BE2C (cell line): Measurements from ENCODE around the gene OR51Q1.

Experiments used
- DNase-seq: peaks from one replicate; pipeline ENCODE4 v3.0.0-alpha.2; 2020
- H3K27me3 ChIP-seq: fragments of 250-450 bp; sonication (Bioruptor Pico); 2 replicates; pipeline ENCODE4 v1.5.1; 2020; ENCODE audit warnings: mild to moderate bottlenecking
- H3K36me3 ChIP-seq: fragments of 250-450 bp; sonication (Bioruptor Pico); 2 replicates; pipeline ENCODE4 v1.5.1; 2020; ENCODE audit warnings: mild to moderate bottlenecking
- H3K4me1 ChIP-seq: fragments of 250-450 bp; sonication (Bioruptor Pico); 2 replicates; pipeline ENCODE4 v1.5.1; 2020
- H3K4me3 ChIP-seq: 2 replicates; pipeline ENCODE4 v1.5.1; 2011; ENCODE audit warnings: low read depth, low read length
- H3K9me3 ChIP-seq: fragments of 250-450 bp; sonication (Bioruptor Pico); 2 replicates; pipeline ENCODE4 v1.5.1; 2020
- TF ChIP-seq, protein P1 (sequence below): IDR thresholded peaks from 2 replicates; pipeline ENCODE4 v1.5.1; 2012; ENCODE audit warnings: mild to moderate bottlenecking, low read depth, low read length

The OR51Q1 gene

DNA sequence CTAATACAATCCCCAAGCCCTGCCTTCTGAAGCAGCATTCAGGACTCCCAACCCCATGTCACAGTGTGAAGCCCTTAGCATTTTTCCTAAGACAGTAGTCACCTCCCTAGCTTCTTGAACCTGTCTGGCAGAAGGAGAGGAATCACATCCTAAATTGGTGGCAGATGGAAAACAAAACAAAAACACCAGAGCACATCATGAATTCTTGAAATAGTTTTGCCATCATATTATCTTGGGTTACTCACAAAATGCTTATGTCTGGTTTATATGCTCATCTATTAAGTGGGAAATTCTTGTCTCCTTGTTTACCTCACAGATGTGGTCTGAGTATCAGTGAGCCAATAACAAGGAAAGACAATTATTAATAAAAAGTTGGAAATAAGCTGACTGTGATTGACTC, 23.0 kb upstream of the OR51Q1 start:
- no peaks in the 10 kb centered on the region for H3K36me3 ChIP-seq
- DNase-seq = no peak

DNA sequence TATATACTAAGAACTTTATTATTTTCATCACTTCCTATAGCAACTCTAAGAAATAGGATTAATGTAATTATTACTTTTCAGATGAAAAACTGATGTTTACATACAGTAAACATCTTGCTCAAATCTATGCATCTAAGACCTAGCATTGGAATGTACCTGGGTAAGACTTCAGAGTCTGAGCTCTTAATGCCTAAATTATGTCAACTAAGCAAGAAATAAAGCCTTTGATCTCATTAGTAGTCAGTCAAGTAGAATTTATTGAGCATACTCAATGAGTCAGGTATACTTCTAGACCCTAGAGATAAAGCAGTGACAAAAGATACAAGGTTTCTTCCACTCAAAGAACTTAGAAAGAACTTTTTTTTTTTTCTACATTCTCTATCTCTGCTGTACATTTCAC, 16.7 kb upstream of the OR51Q1 start:
- Histone ChIP-seq H3K27me3 (no peaks in the 10 kb centered on the region), H3K36me3 (no peaks in the 10 kb centered on the region), H3K9me3 (no peaks in the 10 kb centered on the region), H3K4me1 (no peaks in the 10 kb centered on the region), H3K4me3 (no peak overlapping the region)
- TF ChIP-seq, protein P1, sequence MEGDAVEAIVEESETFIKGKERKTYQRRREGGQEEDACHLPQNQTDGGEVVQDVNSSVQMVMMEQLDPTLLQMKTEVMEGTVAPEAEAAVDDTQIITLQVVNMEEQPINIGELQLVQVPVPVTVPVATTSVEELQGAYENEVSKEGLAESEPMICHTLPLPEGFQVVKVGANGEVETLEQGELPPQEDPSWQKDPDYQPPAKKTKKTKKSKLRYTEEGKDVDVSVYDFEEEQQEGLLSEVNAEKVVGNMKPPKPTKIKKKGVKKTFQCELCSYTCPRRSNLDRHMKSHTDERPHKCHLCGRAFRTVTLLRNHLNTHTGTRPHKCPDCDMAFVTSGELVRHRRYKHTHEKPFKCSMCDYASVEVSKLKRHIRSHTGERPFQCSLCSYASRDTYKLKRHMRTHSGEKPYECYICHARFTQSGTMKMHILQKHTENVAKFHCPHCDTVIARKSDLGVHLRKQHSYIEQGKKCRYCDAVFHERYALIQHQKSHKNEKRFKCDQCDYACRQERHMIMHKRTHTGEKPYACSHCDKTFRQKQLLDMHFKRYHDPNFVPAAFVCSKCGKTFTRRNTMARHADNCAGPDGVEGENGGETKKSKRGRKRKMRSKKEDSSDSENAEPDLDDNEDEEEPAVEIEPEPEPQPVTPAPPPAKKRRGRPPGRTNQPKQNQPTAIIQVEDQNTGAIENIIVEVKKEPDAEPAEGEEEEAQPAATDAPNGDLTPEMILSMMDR = no peak
- no peak for DNase-seq

More for the DNA sequence above, 23.0 kb upstream of the OR51Q1 start:
- H3K27me3 ChIP-seq = no peaks in the 10 kb centered on the region
- TF ChIP-seq, protein P1 = no peak
- H3K9me3 ChIP-seq = no peaks in the 10 kb centered on the region
- no peaks in the 10 kb centered on the region for H3K4me1 ChIP-seq
- no peak overlapping the region for H3K4me3 ChIP-seq

DNA sequence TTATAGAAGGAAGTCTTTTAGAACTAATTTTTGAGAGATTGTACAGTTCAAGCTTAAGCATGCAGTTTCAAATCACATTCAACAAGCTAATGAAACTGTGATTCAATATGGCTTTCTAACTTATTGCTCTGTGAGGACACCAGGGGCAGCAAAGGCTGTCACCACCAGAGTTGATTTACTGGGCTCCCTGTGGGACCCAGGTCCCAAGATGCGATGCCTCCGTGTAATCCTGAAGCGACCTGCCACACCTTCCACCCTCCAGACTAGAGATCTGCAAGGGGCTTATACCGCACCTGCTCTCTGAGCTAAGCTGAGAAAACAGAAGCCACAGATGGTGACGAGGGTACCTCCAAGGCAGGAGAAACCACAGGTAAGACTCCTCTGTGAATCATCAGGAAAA, 918 bp upstream of the OR51Q1 start:
- no peaks in the 10 kb centered on the region for H3K4me1 ChIP-seq
- H3K36me3 ChIP-seq = no peaks in the 10 kb centered on the region
- DNase-seq = no peak
- H3K9me3 ChIP-seq = no peaks in the 10 kb centered on the region
- no peak overlapping the region for H3K4me3 ChIP-seq
- TF ChIP-seq, protein P1 = no peak
- H3K27me3 ChIP-seq = no peaks in the 10 kb centered on the region

DNA sequence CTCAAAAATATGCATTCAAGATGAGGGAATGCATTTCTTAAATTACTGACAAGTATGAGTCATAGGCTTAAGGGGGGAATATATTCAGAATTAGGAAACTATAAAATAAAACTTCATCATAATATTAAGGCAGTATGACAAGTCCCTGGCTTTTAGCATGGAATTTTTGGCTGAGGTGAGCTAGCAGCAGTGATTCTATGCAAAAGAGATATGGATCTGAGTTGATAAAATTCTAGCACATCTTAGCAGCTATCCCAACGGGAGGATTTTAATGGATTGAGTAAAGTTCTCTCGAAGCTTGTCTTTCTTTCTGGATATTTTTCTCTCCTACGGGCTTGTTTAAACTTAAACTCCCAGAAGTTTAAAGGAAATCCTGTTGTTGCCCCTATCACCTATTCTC, 1.2 kb downstream of the OR51Q1 start:
- DNase-seq = no peak
- H3K4me3 ChIP-seq = no peak overlapping the region
- no peaks in the 10 kb centered on the region for H3K9me3 ChIP-seq
- TF ChIP-seq, protein P1 = no peak
- H3K4me1 ChIP-seq = no peaks in the 10 kb centered on the region
- H3K27me3 ChIP-seq = no peaks in the 10 kb centered on the region
- no peaks in the 10 kb centered on the region for H3K36me3 ChIP-seq

DNA sequence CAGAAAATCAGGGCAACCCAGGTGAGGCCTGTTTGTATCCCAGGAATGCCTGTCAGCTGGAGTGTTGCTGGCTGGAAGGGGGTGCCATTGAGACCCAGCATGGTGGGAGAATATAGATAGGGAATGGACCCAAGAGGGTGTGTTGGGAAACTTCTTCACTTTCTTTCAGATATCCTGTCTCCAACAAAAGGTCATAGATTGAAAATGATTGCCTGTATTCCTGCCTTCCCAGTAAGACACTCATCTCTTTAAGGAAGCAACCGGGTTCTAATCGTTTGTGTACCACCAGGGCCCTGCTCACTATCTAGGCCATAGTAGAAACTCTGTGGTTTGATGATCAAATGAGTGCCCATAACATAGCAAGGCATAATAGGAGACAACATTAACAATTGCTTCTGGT, 19.5 kb downstream of the OR51Q1 start, which contains the start of gene OR51I1:
OR51I1 (minus strand) TSS at position 101 of the 400 bp plus-strand sequence; CDS start at position 101, 0 bp downstream.
- DNase-seq = no peak
- TF ChIP-seq, protein P1 = no peak
- no peaks in the 10 kb centered on the region for H3K9me3 ChIP-seq
- no peaks in the 10 kb centered on the region for H3K36me3 ChIP-seq
- H3K4me1 ChIP-seq = no peaks in the 10 kb centered on the region
- no peak within 1 kb of the TSS for H3K4me3 ChIP-seq
- no peaks in the 10 kb centered on the region for H3K27me3 ChIP-seq

DNA sequence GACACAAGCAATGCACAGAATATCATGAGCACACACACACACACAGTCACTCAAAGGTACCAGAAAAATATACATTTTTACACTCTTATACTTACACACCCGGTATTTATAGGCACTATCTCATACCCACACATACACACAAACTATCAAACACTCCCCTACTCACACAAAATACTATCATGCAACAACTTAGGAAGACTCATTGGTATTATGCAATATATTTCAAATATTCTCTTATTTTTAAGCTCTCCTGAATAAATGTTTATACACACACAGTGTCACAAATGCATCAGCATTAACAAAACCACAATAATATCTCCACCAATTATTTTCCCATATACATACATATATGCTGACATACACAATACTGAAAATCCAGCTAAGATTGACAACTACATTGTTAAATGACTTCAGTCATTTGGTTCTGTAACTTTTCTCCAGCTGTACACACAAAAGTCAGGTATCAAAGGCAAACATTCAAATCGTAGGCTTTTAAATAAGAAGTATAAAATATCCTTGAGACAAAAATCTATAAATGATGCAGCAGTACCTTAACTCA, 22.0 kb downstream of the OR51Q1 start:
- no peaks in the 10 kb centered on the region for H3K4me1 ChIP-seq
- no peaks in the 10 kb centered on the region for H3K9me3 ChIP-seq
- no peaks in the 10 kb centered on the region for H3K36me3 ChIP-seq
- TF ChIP-seq, protein P1 = no peak
- H3K4me3 ChIP-seq = no peak overlapping the region
- DNase-seq = no peak
- H3K27me3 ChIP-seq = no peaks in the 10 kb centered on the region
